Measurements from ENCODE around the gene SPRED1.
"Not testable (repeated sequence)": the region's sequence is repeated elsewhere in the genome, so short reads cannot be mapped to it uniquely, and the experiment has no call there.

SPRED1 gene

GRCh38 chr15:38220606-38221273, 31.9 kb upstream of the SPRED1 start:
- H3K4me1 ChIP-seq (ENCODE audit: insufficient read depth, low read length), result peaks cover 13% of the 10 kb centered on the region
- no peaks in the 10 kb centered on the region for H3K9me3 ChIP-seq (ENCODE audit: control insufficient read depth, insufficient read depth, low read length)
- no peaks in the 10 kb centered on the region for H3K36me3 ChIP-seq (ENCODE audit: insufficient read depth, low read length)
- no peak overlapping the region for H3K9ac ChIP-seq (ENCODE audit: low read depth, low read length)

GRCh38 chr15:38224486-38224885, 28.1 kb upstream of the SPRED1 start:
- no peak overlapping the region for H3K9ac ChIP-seq (ENCODE audit: low read depth, low read length)
- H3K36me3 ChIP-seq (ENCODE audit: insufficient read depth, low read length), result no peaks in the 10 kb centered on the region

GRCh38 chr15:38225381-38225780, 27.3 kb upstream of the SPRED1 start:
- Histone ChIP-seq H3K9ac (ENCODE audit: low read depth, low read length) (no peak overlapping the region), H3K36me3 (ENCODE audit: insufficient read depth, low read length) (no peaks in the 10 kb centered on the region), H3K4me1 (ENCODE audit: insufficient read depth, low read length) (no peaks in the 10 kb centered on the region), H3K9me3 (ENCODE audit: control insufficient read depth, insufficient read depth, low read length) (no peaks in the 10 kb centered on the region)

More at GRCh38 chr15:38224486-38224885, 28.1 kb upstream of the SPRED1 start:
- Histone ChIP-seq H3K9me3 (ENCODE audit: control insufficient read depth, insufficient read depth, low read length) (no peaks in the 10 kb centered on the region), H3K4me1 (ENCODE audit: insufficient read depth, low read length) (no peaks in the 10 kb centered on the region)

GRCh38 chr15:38226608-38227266, 25.9 kb upstream of the SPRED1 start:
- H3K4me1 ChIP-seq (ENCODE audit: insufficient read depth, low read length), result no peaks in the 10 kb centered on the region
- no peaks in the 10 kb centered on the region for H3K36me3 ChIP-seq (ENCODE audit: insufficient read depth, low read length)
- no peaks in the 10 kb centered on the region for H3K9me3 ChIP-seq (ENCODE audit: control insufficient read depth, insufficient read depth, low read length)
- H3K9ac ChIP-seq (ENCODE audit: low read depth, low read length), result no peak overlapping the region

GRCh38 chr15:38227941-38228340, 24.7 kb upstream of the SPRED1 start:
- Histone ChIP-seq H3K9me3 (ENCODE audit: control insufficient read depth, insufficient read depth, low read length) (no peaks in the 10 kb centered on the region), H3K36me3 (ENCODE audit: insufficient read depth, low read length) (no peaks in the 10 kb centered on the region), H3K4me1 (ENCODE audit: insufficient read depth, low read length) (no peaks in the 10 kb centered on the region; the same call in 1 of the 2 replicates), H3K9ac (ENCODE audit: low read depth, low read length) (no peak overlapping the region)

GRCh38 chr15:38228618-38229017, 24.0 kb upstream of the SPRED1 start:
- no peak overlapping the region for H3K9ac ChIP-seq (ENCODE audit: low read depth, low read length)
- H3K36me3 ChIP-seq (ENCODE audit: insufficient read depth, low read length), result no peaks in the 10 kb centered on the region
- no peaks in the 10 kb centered on the region for H3K9me3 ChIP-seq (ENCODE audit: control insufficient read depth, insufficient read depth, low read length)
- H3K4me1 ChIP-seq (ENCODE audit: insufficient read depth, low read length), result no peaks in the 10 kb centered on the region; the same call in 1 of the 2 replicates

GRCh38 chr15:38229705-38230310, 22.8 kb upstream of the SPRED1 start:
- Histone ChIP-seq H3K9me3 (ENCODE audit: control insufficient read depth, insufficient read depth, low read length) (no peaks in the 10 kb centered on the region), H3K36me3 (ENCODE audit: insufficient read depth, low read length) (no peaks in the 10 kb centered on the region), H3K4me1 (ENCODE audit: insufficient read depth, low read length) (no peaks in the 10 kb centered on the region; the same call in 1 of the 2 replicates), H3K9ac (ENCODE audit: low read depth, low read length) (no peak overlapping the region)

GRCh38 chr15:38231436-38231835, 21.2 kb upstream of the SPRED1 start:
- Histone ChIP-seq H3K36me3 (ENCODE audit: insufficient read depth, low read length) (no peaks in the 10 kb centered on the region), H3K4me1 (ENCODE audit: insufficient read depth, low read length) (no peaks in the 10 kb centered on the region; the same call in 1 of the 2 replicates), H3K9ac (ENCODE audit: low read depth, low read length) (no peak overlapping the region), H3K9me3 (ENCODE audit: control insufficient read depth, insufficient read depth, low read length) (no peaks in the 10 kb centered on the region)

- H3K36me3 ChIP-seq (ENCODE audit: insufficient read depth, low read length); H3K4me1 ChIP-seq (ENCODE audit: insufficient read depth, low read length); H3K9ac ChIP-seq (ENCODE audit: low read depth, low read length); H3K9me3 ChIP-seq (ENCODE audit: control insufficient read depth, insufficient read depth, low read length): not testable (repeated sequence)
Observed at GRCh38 chr15:38237021-38237420, 15.6 kb upstream of the SPRED1 start.

GRCh38 chr15:38238311-38238710, 14.3 kb upstream of the SPRED1 start:
- Histone ChIP-seq H3K9me3 (ENCODE audit: control insufficient read depth, insufficient read depth, low read length) (no peaks in the 10 kb centered on the region; the same call in 1 of the 2 replicates), H3K36me3 (ENCODE audit: insufficient read depth, low read length) (no peaks in the 10 kb centered on the region), H3K4me1 (ENCODE audit: insufficient read depth, low read length) (no peaks in the 10 kb centered on the region), H3K9ac (ENCODE audit: low read depth, low read length) (no peak overlapping the region)

- Histone ChIP-seq H3K36me3 (ENCODE audit: insufficient read depth, low read length) (no peaks in the 10 kb centered on the region), H3K9ac (ENCODE audit: low read depth, low read length) (no peak overlapping the region), H3K4me1 (ENCODE audit: insufficient read depth, low read length) (no peaks in the 10 kb centered on the region; the same call in 1 of the 2 replicates), H3K9me3 (ENCODE audit: control insufficient read depth, insufficient read depth, low read length) (no peaks in the 10 kb centered on the region; the same call in 1 of the 2 replicates)
Observed at GRCh38 chr15:38242055-38242454, 10.6 kb upstream of the SPRED1 start.

- Histone ChIP-seq H3K9ac (ENCODE audit: low read depth, low read length) (no peak overlapping the region), H3K36me3 (ENCODE audit: insufficient read depth, low read length) (no peaks in the 10 kb centered on the region), H3K9me3 (ENCODE audit: control insufficient read depth, insufficient read depth, low read length) (no peaks in the 10 kb centered on the region; the same call in 1 of the 2 replicates), H3K4me1 (ENCODE audit: insufficient read depth, low read length) (no peaks in the 10 kb centered on the region; the same call in 1 of the 2 replicates)
Observed at GRCh38 chr15:38243278-38244055, 9.2 kb upstream of the SPRED1 start.

- Histone ChIP-seq H3K9ac (ENCODE audit: low read depth, low read length) (no peak overlapping the region), H3K9me3 (ENCODE audit: control insufficient read depth, insufficient read depth, low read length) (no peaks in the 10 kb centered on the region), H3K36me3 (ENCODE audit: insufficient read depth, low read length) (no peaks in the 10 kb centered on the region), H3K4me1 (ENCODE audit: insufficient read depth, low read length) (peaks cover 7% of the 10 kb centered on the region; the same call in 1 of the 2 replicates)
Observed at GRCh38 chr15:38247336-38247735, 5.3 kb upstream of the SPRED1 start.

GRCh38 chr15:38253351-38253781, 730 bp downstream of the SPRED1 start:
- peak overlapping the region; percentile 83 for H3K9ac ChIP-seq (ENCODE audit: low read depth, low read length)
- no peaks in the 10 kb centered on the region for H3K36me3 ChIP-seq (ENCODE audit: insufficient read depth, low read length)
- H3K4me1 ChIP-seq (ENCODE audit: insufficient read depth, low read length), result peaks cover 23% of the 10 kb centered on the region
- H3K9me3 ChIP-seq (ENCODE audit: control insufficient read depth, insufficient read depth, low read length), result no peaks in the 10 kb centered on the region

Data from ES-I3 (cell line).